IMR-90 (cell line): ENCODE results near the gene RFX5. TPM values are rescaled to one million over a fixed set of nuclear protein-coding genes. Genes with fewer than 3 reads are reported as not detected.

Experiments used
- ATAC-seq: fragments of 200-7000 bp; cut with Tn5 transposase; 2 replicates; pipeline ENCODE4 v1.9.1; 2020; ENCODE audit warnings: low read depth, mild to moderate bottlenecking, moderate library complexity
- BruUV-seq: library from RNA; stranded (reverse); fragments of 400-500 nt; replicated peaks from 2 replicates; lab custom pipeline; 2021; lab: Mats Ljungman, UMichigan
- CTCF ChIA-PET: fragments of 300-600 bp; formaldehyde crosslinking; extraction: SDS; loops from one replicate; lab custom pipeline; 2021; ENCODE audit warnings: antibody characterized with exemption; lab: Yijun Ruan, JAX
- POLR2A ChIA-PET: fragments of 300-600 bp; sonication (Branson Sonifier 250); formaldehyde crosslinking; loops from one replicate; lab custom pipeline; 2022; ENCODE audit warnings: antibody characterized with exemption; ENCODE audit not compliant: unreplicated experiment; lab: Charles Lee
- DNase-seq: peaks from one replicate; pipeline ENCODE4 v3.0.0; 2013
- H2AFZ ChIP-seq: replicated peaks from 2 replicates; pipeline ENCODE3; 2013; ENCODE audit warnings: low read length, mild to moderate bottlenecking; ENCODE audit not compliant: poor library complexity
- H2AK5ac ChIP-seq: 2 replicates; pipeline ENCODE4 v1.6.1; 2013; ENCODE audit warnings: low read depth, low read length, inconsistent platforms
- H2AK9ac ChIP-seq: replicated peaks from 2 replicates; pipeline ENCODE3; 2013; ENCODE audit warnings: mild to moderate bottlenecking, low read depth, low read length, moderate library complexity; ENCODE audit not compliant: poor library complexity
- H2BK120ac ChIP-seq: 2 replicates; pipeline ENCODE4 v1.6.1; 2013; ENCODE audit warnings: low read depth, low read length, inconsistent platforms
- H2BK15ac ChIP-seq: 3 replicates; pipeline ENCODE4 v1.6.1; 2013; ENCODE audit warnings: low read depth, low read length, inconsistent platforms
- H2BK20ac ChIP-seq: 2 replicates; pipeline ENCODE4 v1.6.1; 2013; ENCODE audit warnings: low read depth, mild to moderate bottlenecking, inconsistent platforms, low read length, moderate library complexity
- H2BK5ac ChIP-seq: 2 replicates; pipeline ENCODE4 v1.6.1; 2013; ENCODE audit warnings: mild to moderate bottlenecking, low read depth, low read length, inconsistent platforms; ENCODE audit not compliant: poor library complexity, severe bottlenecking
- H3K14ac ChIP-seq: replicated peaks from 2 replicates; pipeline ENCODE4 v1.6.1; 2013; ENCODE audit warnings: low read depth, low read length, inconsistent platforms
- H3K18ac ChIP-seq: 2 replicates; pipeline ENCODE4 v1.6.1; 2013; ENCODE audit warnings: low read depth, low read length, control low read depth
- H3K23ac ChIP-seq: 2 replicates; pipeline ENCODE4 v1.6.1; 2013; ENCODE audit warnings: low read depth, low read length, inconsistent platforms
- H3K27ac ChIP-seq: 2 replicates; pipeline ENCODE4 v1.5.1; 2013; ENCODE audit warnings: mild to moderate bottlenecking, control low read depth, low read length; ENCODE audit not compliant: insufficient read depth
- H3K27me3 ChIP-seq: 2 replicates; pipeline ENCODE4 v1.6.1; 2013; ENCODE audit warnings: low read length; ENCODE audit not compliant: control insufficient read depth, insufficient read depth
- H3K36me3 ChIP-seq: 2 replicates; pipeline ENCODE4 v1.6.1; 2013; ENCODE audit warnings: low read length, mixed read lengths; ENCODE audit not compliant: control insufficient read depth, insufficient read depth
- H3K4ac ChIP-seq: 2 replicates; pipeline ENCODE4 v1.6.1; 2013; ENCODE audit warnings: low read depth, low read length, inconsistent platforms
- H3K4me1 ChIP-seq: 2 replicates; pipeline ENCODE4 v1.6.1; 2013; ENCODE audit warnings: low read length, mixed read lengths; ENCODE audit not compliant: control insufficient read depth, insufficient read depth
- H3K4me2 ChIP-seq: 2 replicates; pipeline ENCODE4 v1.6.1; 2013; ENCODE audit warnings: low read depth, mild to moderate bottlenecking, control low read depth, low read length, moderate library complexity
- H3K4me3 ChIP-seq: 2 replicates; pipeline ENCODE4 v1.5.1; 2013; ENCODE audit warnings: low read depth, mild to moderate bottlenecking, control low read depth, low read length, moderate library complexity; ENCODE audit not compliant: insufficient read depth
- H3K56ac ChIP-seq: 2 replicates; pipeline ENCODE4 v1.6.1; 2013; ENCODE audit warnings: low read length, inconsistent platforms; ENCODE audit not compliant: insufficient read depth; ENCODE audit errors: extremely low read depth
- H3K79me1 ChIP-seq, 2 experiments: 2 replicates each; pipeline ENCODE4 v1.6.1; 2013; ENCODE audit warnings: low read length in 2 of 2, inconsistent platforms in 1 of 2, low read depth in 1 of 2
- H3K9ac ChIP-seq: 2 replicates; pipeline ENCODE4 v1.6.1; 2013; ENCODE audit warnings: low read depth, low read length, control low read depth
- H3K9me1 ChIP-seq: 2 replicates; pipeline ENCODE4 v1.6.1; 2013; ENCODE audit warnings: low read length, inconsistent platforms; ENCODE audit not compliant: insufficient read depth
- H3K9me3 ChIP-seq: 2 replicates; pipeline ENCODE4 v1.6.1; 2013; ENCODE audit warnings: low read length; ENCODE audit not compliant: control insufficient read depth, insufficient read depth
- H4K20me1 ChIP-seq: 2 replicates; pipeline ENCODE4 v1.6.1; 2013; ENCODE audit warnings: low read length, inconsistent platforms; ENCODE audit not compliant: insufficient read depth
- H4K5ac ChIP-seq: 2 replicates; pipeline ENCODE4 v1.6.1; 2013; ENCODE audit warnings: mild to moderate bottlenecking, low read depth, low read length, control low read depth
- H4K8ac ChIP-seq, 2 experiments: 2 replicates each; pipeline ENCODE4 v1.6.1; 2013; ENCODE audit warnings: low read depth in 2 of 2, low read length in 2 of 2, control low read depth in 1 of 2, inconsistent platforms in 1 of 2
- H4K91ac ChIP-seq: 2 replicates; pipeline ENCODE4 v1.6.1; 2013; ENCODE audit warnings: low read depth, low read length, inconsistent platforms; ENCODE audit not compliant: insufficient read depth
- BHLHE40 ChIP-seq: fragments of 150-350 bp; IDR thresholded peaks from 2 replicates; pipeline ENCODE4 v1.6.1; 2016; ENCODE audit warnings: mild to moderate bottlenecking, low read depth, low read length
- CEBPB ChIP-seq: IDR thresholded peaks from 2 replicates; pipeline ENCODE4 v1.6.1; 2012; ENCODE audit warnings: low read depth, low read length, improper control_type of control experiment
- CHD1 ChIP-seq: IDR thresholded peaks from 2 replicates; pipeline ENCODE4 v1.6.1; 2012; ENCODE audit warnings: low read depth, low read length, improper control_type of control experiment
- FOS ChIP-seq: fragments of 150-350 bp; IDR thresholded peaks from 2 replicates; pipeline ENCODE4 v1.6.1; 2016; ENCODE audit warnings: low read depth, low read length
- MAFK ChIP-seq: IDR thresholded peaks from 2 replicates; pipeline ENCODE4 v1.6.1; 2012; ENCODE audit warnings: low read depth, low read length, improper control_type of control experiment
- MXI1 ChIP-seq: IDR thresholded peaks from 2 replicates; pipeline ENCODE4 v1.6.1; 2012; ENCODE audit warnings: low read depth, mild to moderate bottlenecking, low read length, moderate library complexity, borderline replicate concordance
- NFE2L2 ChIP-seq: fragments of 150-350 bp; IDR thresholded peaks from 2 replicates; pipeline ENCODE4 v1.6.1; 2016; ENCODE audit warnings: low read depth, mild to moderate bottlenecking, low read length
- POLR2A ChIP-seq: IDR thresholded peaks from 2 replicates; pipeline ENCODE4 v1.6.1; 2012; ENCODE audit warnings: mild to moderate bottlenecking, low read depth, low read length
- RAD21 ChIP-seq: IDR thresholded peaks from 2 replicates; pipeline ENCODE4 v1.6.1; 2012; ENCODE audit warnings: low read length, improper control_type of control experiment
- RCOR1 ChIP-seq: IDR thresholded peaks from 2 replicates; pipeline ENCODE4 v1.6.1; 2012; ENCODE audit warnings: mild to moderate bottlenecking, low read length, improper control_type of control experiment; ENCODE audit not compliant: insufficient replicate concordance
- RFX5 ChIP-seq: IDR thresholded peaks from 2 replicates; pipeline ENCODE4 v1.8.0; 2012; ENCODE audit warnings: low read depth, mild to moderate bottlenecking, low read length, moderate library complexity
- SMC3 ChIP-seq: fragments of 150-350 bp; IDR thresholded peaks from 2 replicates; pipeline ENCODE4 v1.6.1; 2016; ENCODE audit warnings: low read depth, mild to moderate bottlenecking, antibody characterized with exemption, low read length, moderate library complexity
- dilution Hi-C: fragments of 300-500 bp; cut with HindIII; formaldehyde crosslinking; loops from one replicate; pipeline ENCODE4 v1.14.3; 2018; ENCODE audit warnings: low sequenced_read_pairs; ENCODE audit not compliant: unreplicated experiment
- in situ Hi-C: fragments of 300-500 bp; cut with MboI; formaldehyde crosslinking; loops from 3 replicates; pipeline ENCODE4 v1.14.3; 2019; ENCODE audit warnings: low sequenced_read_pairs, inconsistent platforms, mixed read lengths
- intact Hi-C: fragments of 100-400 bp; cut with micrococcal nuclease; formaldehyde crosslinking; loops from 2 replicates; pipeline ENCODE4 v1.10.0; 2022
- polyA plus RNA-seq, 3 experiments: library from polyadenylated mRNA; depleted of rRNA; stranded (reverse); fragments of >200 nt; gene quantifications; 2 replicates each; pipeline ENCODE4 v1.2.3, GENCODE V29; 2012; ENCODE audit warnings: low replicate concordance in 1 of 3
- total RNA-seq: library from RNA; depleted of rRNA; stranded (reverse); fragments of >200 nt; gene quantifications from 2 replicates; pipeline ENCODE4 v1.2.3, GENCODE V29; 2012
- TF ChIP-seq, protein P1 (sequence below): conservative IDR thresholded peaks from 2 replicates; pipeline ENCODE4 v1.5.1; 2012; ENCODE audit warnings: mild to moderate bottlenecking, low read depth, low read length, improper control_type of control experiment
- TF ChIP-seq, protein P2 (sequence below): fragments of 150-350 bp; IDR thresholded peaks from 2 replicates; pipeline ENCODE4 v1.6.1; 2017; ENCODE audit warnings: mild to moderate bottlenecking, antibody characterized with exemption, low read length, low read depth

RFX5 gene
- total and polyA plus RNA-seq, 2 of the 4 experiments (the other 2 are of a cell fraction): 29.3 to 44.4 TPM

DNA sequence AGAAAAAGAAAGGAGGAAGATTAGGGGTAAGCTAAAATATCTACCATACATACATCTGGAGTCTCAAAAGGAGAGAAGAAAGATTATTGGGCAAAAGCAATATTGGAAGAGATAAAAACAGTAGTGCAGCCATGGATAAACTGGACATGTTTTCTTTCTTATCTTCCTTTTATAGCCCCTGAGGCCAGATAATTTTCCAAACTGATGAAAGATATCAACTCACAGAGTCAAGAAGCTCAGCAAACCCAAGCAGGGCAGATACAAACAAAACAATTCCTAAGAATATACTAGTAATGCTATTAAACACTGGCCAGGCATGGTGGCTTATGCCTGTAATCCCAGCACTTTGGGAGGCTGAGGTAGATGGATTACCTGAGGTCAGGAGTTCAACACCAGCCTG is 46.5 kb upstream of the RFX5 start:
- no TSS peak for BruUV-seq
- Histone ChIP-seq H4K20me1 (no peaks in the 10 kb centered on the region), H2AK9ac (no peak overlapping the region), H3K9ac (no peak overlapping the region), H3K27me3 (peaks cover 1% of the 10 kb centered on the region; the same call in 1 of the 2 replicates), H4K8ac (no peak overlapping the region), H3K18ac (no peak overlapping the region), H4K91ac (no peak overlapping the region), H3K56ac (no peak overlapping the region), H3K4me2 (no peak overlapping the region), H2BK120ac (no peak overlapping the region), H3K4me3 (no peak overlapping the region), H3K14ac (no peak overlapping the region), H2AK5ac (no peak overlapping the region), H3K23ac (no peak overlapping the region), H2BK15ac (no peak overlapping the region), H2BK20ac (no peak overlapping the region), H2BK5ac (no peak overlapping the region), H3K9me3 (no peaks in the 10 kb centered on the region), H3K4ac (no peak overlapping the region), H3K27ac (no peak overlapping the region), H3K4me1 (no peaks in the 10 kb centered on the region), H3K9me1 (no peaks in the 10 kb centered on the region), H4K5ac (no peak overlapping the region), H3K79me1 (0 out of 4 replicates have a peak, but pooled peaks cover 0 to under 1% of the 10 kb centered on the region in 2 experiments), H2AFZ (no peak overlapping the region), H3K36me3 (no peaks in the 10 kb centered on the region)
- ATAC-seq: no peak
- intact Hi-C loops: no loop called here
- no peak for DNase-seq
- ChIA-PET POLR2A (no interaction called here), CTCF (no interaction called here)
- dilution Hi-C loops: no loop called here
- in situ Hi-C loops: no loop called here
- TF ChIP-seq, protein P1, sequence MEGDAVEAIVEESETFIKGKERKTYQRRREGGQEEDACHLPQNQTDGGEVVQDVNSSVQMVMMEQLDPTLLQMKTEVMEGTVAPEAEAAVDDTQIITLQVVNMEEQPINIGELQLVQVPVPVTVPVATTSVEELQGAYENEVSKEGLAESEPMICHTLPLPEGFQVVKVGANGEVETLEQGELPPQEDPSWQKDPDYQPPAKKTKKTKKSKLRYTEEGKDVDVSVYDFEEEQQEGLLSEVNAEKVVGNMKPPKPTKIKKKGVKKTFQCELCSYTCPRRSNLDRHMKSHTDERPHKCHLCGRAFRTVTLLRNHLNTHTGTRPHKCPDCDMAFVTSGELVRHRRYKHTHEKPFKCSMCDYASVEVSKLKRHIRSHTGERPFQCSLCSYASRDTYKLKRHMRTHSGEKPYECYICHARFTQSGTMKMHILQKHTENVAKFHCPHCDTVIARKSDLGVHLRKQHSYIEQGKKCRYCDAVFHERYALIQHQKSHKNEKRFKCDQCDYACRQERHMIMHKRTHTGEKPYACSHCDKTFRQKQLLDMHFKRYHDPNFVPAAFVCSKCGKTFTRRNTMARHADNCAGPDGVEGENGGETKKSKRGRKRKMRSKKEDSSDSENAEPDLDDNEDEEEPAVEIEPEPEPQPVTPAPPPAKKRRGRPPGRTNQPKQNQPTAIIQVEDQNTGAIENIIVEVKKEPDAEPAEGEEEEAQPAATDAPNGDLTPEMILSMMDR: no peak
- no peak for TF ChIP-seq RCOR1
- TF ChIP-seq CHD1: no peak
- no peak for TF ChIP-seq CEBPB
- TF ChIP-seq, protein P2, sequence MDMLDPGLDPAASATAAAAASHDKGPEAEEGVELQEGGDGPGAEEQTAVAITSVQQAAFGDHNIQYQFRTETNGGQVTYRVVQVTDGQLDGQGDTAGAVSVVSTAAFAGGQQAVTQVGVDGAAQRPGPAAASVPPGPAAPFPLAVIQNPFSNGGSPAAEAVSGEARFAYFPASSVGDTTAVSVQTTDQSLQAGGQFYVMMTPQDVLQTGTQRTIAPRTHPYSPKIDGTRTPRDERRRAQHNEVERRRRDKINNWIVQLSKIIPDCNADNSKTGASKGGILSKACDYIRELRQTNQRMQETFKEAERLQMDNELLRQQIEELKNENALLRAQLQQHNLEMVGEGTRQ: no peak
- TF ChIP-seq MAFK: no peak
- TF ChIP-seq MXI1: no peak
- TF ChIP-seq POLR2A: no peak
- TF ChIP-seq FOS: no peak
- no peak for TF ChIP-seq RFX5
- no peak for TF ChIP-seq SMC3
- TF ChIP-seq BHLHE40: no peak
- no peak for TF ChIP-seq NFE2L2
- no peak for TF ChIP-seq RAD21
